Ishikawa (cell line): Measurements from ENCODE around the gene IGF2BP3.

ENCODE experiments used
- EP300 ChIP-seq: IDR thresholded peaks from 2 replicates; pipeline ENCODE4 v1.6.1; 2012; ENCODE audit warnings: borderline replicate concordance
- MAX ChIP-seq: IDR thresholded peaks from 2 replicates; pipeline ENCODE4 v1.6.1; 2012
- NFIC ChIP-seq: IDR thresholded peaks from 2 replicates; pipeline ENCODE4 v1.6.1; 2012
- RAD21 ChIP-seq: IDR thresholded peaks from 2 replicates; pipeline ENCODE4 v1.6.1; 2012; ENCODE audit warnings: low read depth
- REST ChIP-seq: IDR thresholded peaks from 2 replicates; pipeline ENCODE4 v1.6.1; 2012; ENCODE audit warnings: low read depth, mild to moderate bottlenecking
- TAF1 ChIP-seq: IDR thresholded peaks from 2 replicates; pipeline ENCODE4 v1.6.1; 2012; ENCODE audit warnings: low read depth, mild to moderate bottlenecking
- TCF12 ChIP-seq: IDR thresholded peaks from 2 replicates; pipeline ENCODE4 v1.6.1; 2012; ENCODE audit warnings: low read depth
- USF1 ChIP-seq: IDR thresholded peaks from 2 replicates; pipeline ENCODE4 v1.6.1; 2012
- YY1 ChIP-seq: IDR thresholded peaks from 2 replicates; pipeline ENCODE4 v1.6.1; 2012; ENCODE audit warnings: low read depth

GRCh38 chr7:23477962-23478866, 7.9 kb upstream of the IGF2BP3 start:
- TF ChIP-seq USF1 = no peak
- no peak for TF ChIP-seq EP300
- TF ChIP-seq NFIC = no peak
- TF ChIP-seq YY1 = no peak
- TF ChIP-seq TAF1 = no peak
- no peak for TF ChIP-seq TCF12
- TF ChIP-seq RAD21 = no peak
- TF ChIP-seq MAX = no peak
- TF ChIP-seq REST = no peak
